Skeletal muscle tissue (tissue), 4 donors: ENCODE data around the gene RARG. TPM values are rescaled to one million over a fixed set of nuclear protein-coding genes. Genes with fewer than 3 reads are reported as not detected.

Experiments used
- H3K27ac ChIP-seq: one replicate; pipeline ENCODE4 v1.7.0; 2013; ENCODE audit warnings: mild to moderate bottlenecking, low read depth, low read length, inconsistent platforms
- H3K27me3 ChIP-seq, 3 donors: one replicate each; pipeline ENCODE4 v1.7.0; 2013; ENCODE audit warnings: low read length in 3 of 3; ENCODE audit not compliant: control insufficient read depth in 3 of 3, insufficient read depth in 3 of 3
- H3K36me3 ChIP-seq, 3 donors: one replicate each; pipeline ENCODE4 v1.7.0; 2013; ENCODE audit warnings: low read length in 3 of 3; ENCODE audit not compliant: control insufficient read depth in 3 of 3, insufficient read depth in 3 of 3
- H3K4me1 ChIP-seq, 3 donors: one replicate each; pipeline ENCODE4 v1.7.0; 2013; ENCODE audit warnings: low read length in 3 of 3, mild to moderate bottlenecking in 3 of 3; ENCODE audit not compliant: control insufficient read depth in 3 of 3, insufficient read depth in 3 of 3
- H3K4me3 ChIP-seq, 3 donors: one replicate each; pipeline ENCODE4 v1.7.0; 2013; ENCODE audit warnings: low read length in 3 of 3
- H3K9ac ChIP-seq, 3 donors: one replicate each; pipeline ENCODE4 v1.7.0; 2013; ENCODE audit warnings: low read length in 3 of 3, mild to moderate bottlenecking in 3 of 3, moderate library complexity in 2 of 3, low read depth in 1 of 3
- H3K9me3 ChIP-seq, 3 donors: one replicate each; pipeline ENCODE4 v1.7.0; 2013; ENCODE audit warnings: low read length in 3 of 3; ENCODE audit not compliant: control insufficient read depth in 3 of 3
- total RNA-seq: library from RNA; depleted of rRNA; stranded (reverse); fragments of >200 nt; gene quantifications from one replicate; pipeline ENCODE4 v1.2.3, GENCODE V29; 2014
- donor health status: Osteomylitis.

RARG gene
- total RNA-seq, 1 donor from 2014 or later = 12.5 TPM

GRCh38 chr12:53233671-53234121 is 1.7 kb upstream of the RARG start:
- peaks cover 19 to 42% (median 39%) of the 10 kb centered on the region in 3 donors for H3K27me3 ChIP-seq
- H3K4me3 ChIP-seq = peak overlapping the region in 1 of 3 donors; percentile 45
- peaks cover 18 to 23% (median 20%) of the 10 kb centered on the region in 3 donors for H3K4me1 ChIP-seq
- no peaks in the 10 kb centered on the region for H3K9me3 ChIP-seq
- H3K36me3 ChIP-seq = no peaks in the 10 kb centered on the region
- H3K27ac ChIP-seq = no peak overlapping the region
- H3K9ac ChIP-seq = no peak overlapping the region

GRCh38 chr12:53232646-53233461 is 845 bp upstream of the RARG start:
- peaks cover 18 to 23% (median 20%) of the 10 kb centered on the region in 3 donors for H3K4me1 ChIP-seq
- H3K9me3 ChIP-seq = no peaks in the 10 kb centered on the region
- H3K36me3 ChIP-seq = no peaks in the 10 kb centered on the region
- peak overlapping the region; percentile 51 to 67 (median 60) for H3K4me3 ChIP-seq
- H3K9ac ChIP-seq = peak overlapping the region; percentile 8 to 64 (median 33)
- peaks cover 19 to 42% (median 39%) of the 10 kb centered on the region in 3 donors for H3K27me3 ChIP-seq
- H3K27ac ChIP-seq = peak overlapping the region; percentile 16

DNA sequence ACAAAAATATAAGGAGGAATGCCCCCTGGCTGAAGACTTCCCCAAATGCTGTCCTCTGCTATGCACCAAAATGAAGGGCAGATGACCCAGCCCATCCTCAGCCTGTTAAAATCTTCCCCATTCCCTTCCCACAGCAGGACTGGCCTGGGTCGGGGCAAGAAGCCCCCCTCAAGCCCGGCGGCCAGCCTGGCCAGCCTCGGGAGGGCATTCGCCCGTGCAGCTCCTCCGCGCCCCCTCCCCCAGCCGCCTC is 413 bp downstream of the RARG start:
- peaks cover 18 to 23% (median 20%) of the 10 kb centered on the region in 3 donors for H3K4me1 ChIP-seq
- H3K4me3 ChIP-seq = peak overlapping the region; percentile 56 to 68 (median 65)
- H3K27me3 ChIP-seq = peaks cover 19 to 39% (median 36%) of the 10 kb centered on the region in 3 donors
- H3K9me3 ChIP-seq = no peaks in the 10 kb centered on the region
- H3K9ac ChIP-seq = peak overlapping the region; percentile 43 to 68 (median 56)
- no peaks in the 10 kb centered on the region for H3K36me3 ChIP-seq
- peak overlapping the region; percentile 44 for H3K27ac ChIP-seq

- peaks cover 18 to 25% (median 20%) of the 10 kb centered on the region in 3 donors for H3K4me1 ChIP-seq
- no peak overlapping the region for H3K4me3 ChIP-seq
- H3K9ac ChIP-seq = no peak overlapping the region
- no peaks in the 10 kb centered on the region for H3K36me3 ChIP-seq
- H3K27ac ChIP-seq = no peak overlapping the region
- no peaks in the 10 kb centered on the region for H3K9me3 ChIP-seq
- H3K27me3 ChIP-seq = peaks cover 19 to 30% (median 30%) of the 10 kb centered on the region in 3 donors
Measured at GRCh38 chr12:53230108-53230845, 1.7 kb downstream of the RARG start.

DNA sequence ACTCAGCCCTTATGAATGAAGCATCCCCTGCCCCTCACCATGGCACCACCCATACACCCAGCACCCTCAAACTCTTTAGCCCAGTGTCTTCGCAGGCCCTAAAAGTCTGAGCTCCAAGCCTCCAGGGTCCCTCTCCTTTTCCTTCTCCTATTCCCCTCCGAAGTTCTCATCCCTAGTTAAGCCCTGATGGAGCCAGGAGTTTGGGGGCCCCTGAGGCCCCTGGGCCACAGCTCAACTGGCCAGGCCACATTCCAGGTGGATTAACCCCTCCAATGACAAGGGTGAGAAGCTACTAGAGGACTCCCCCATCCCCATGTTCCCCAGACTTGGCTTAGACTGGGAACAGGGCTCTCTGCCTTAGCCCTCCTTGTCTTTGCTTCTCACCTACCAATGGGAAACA is 2.6 kb downstream of the RARG start:
- Histone ChIP-seq H3K27me3 (peaks cover 17 to 26% (median 25%) of the 10 kb centered on the region in 3 donors), H3K9ac (no peak overlapping the region), H3K27ac (no peak overlapping the region), H3K4me3 (no peak overlapping the region), H3K36me3 (no peaks in the 10 kb centered on the region), H3K9me3 (no peaks in the 10 kb centered on the region), H3K4me1 (peaks cover 20 to 32% (median 24%) of the 10 kb centered on the region in 3 donors)

DNA sequence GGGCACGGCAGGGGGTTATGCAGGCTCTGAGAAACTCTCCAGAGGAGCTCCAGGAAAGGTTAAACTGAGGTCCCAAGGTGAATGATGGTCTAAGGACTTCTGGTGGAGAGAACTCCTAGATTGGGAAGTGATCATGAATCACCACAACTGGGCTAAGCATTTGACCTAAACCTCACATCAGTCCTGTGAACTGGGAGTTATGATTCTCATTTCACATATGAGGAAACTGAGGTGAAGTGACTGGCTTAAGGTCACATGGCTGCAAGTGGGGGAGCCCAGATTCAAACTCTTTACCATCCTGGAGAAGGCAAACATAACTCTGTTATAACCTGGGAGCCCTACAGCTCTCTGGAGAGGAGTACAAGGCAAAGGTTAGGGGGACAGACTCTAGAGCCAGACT is 4.2 kb downstream of the RARG start:
- Histone ChIP-seq H3K4me1 (peaks cover 20 to 37% (median 23%) of the 10 kb centered on the region in 3 donors), H3K9me3 (no peaks in the 10 kb centered on the region), H3K27me3 (peaks cover 6 to 13% (median 12%) of the 10 kb centered on the region in 3 donors), H3K27ac (no peak overlapping the region), H3K36me3 (no peaks in the 10 kb centered on the region), H3K9ac (no peak overlapping the region), H3K4me3 (no peak overlapping the region)

GRCh38 chr12:53227341-53227740 is 4.7 kb downstream of the RARG start:
- H3K9ac ChIP-seq = no peak overlapping the region
- no peak overlapping the region for H3K4me3 ChIP-seq
- peaks cover 18 to 37% (median 23%) of the 10 kb centered on the region in 3 donors for H3K4me1 ChIP-seq
- H3K27me3 ChIP-seq = peaks cover under 1 to 8% (median 7%) of the 10 kb centered on the region in 3 donors
- H3K36me3 ChIP-seq = no peaks in the 10 kb centered on the region
- no peak overlapping the region for H3K27ac ChIP-seq
- H3K9me3 ChIP-seq = no peaks in the 10 kb centered on the region

DNA sequence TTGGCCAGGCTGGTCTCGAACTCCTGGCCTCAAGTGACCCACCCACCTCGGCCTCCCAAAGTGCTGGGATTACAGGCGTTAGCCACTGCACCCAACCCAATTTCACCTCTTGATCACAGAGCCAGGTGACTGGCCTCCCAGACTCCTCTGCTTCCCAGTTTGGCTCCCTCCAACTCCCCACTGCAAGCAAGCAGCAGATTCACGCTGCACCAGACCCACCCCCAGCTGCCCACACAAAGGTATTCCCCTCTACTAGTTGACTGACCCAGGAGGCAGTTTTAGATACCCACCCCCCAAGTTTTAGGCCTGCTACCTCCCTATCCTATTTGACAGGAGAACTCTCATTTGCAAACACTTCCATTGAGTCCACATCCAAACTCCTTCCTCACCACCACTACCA is 5.2 kb downstream of the RARG start:
- no peaks in the 10 kb centered on the region for H3K9me3 ChIP-seq
- H3K4me1 ChIP-seq = peaks cover 23 to 39% (median 25%) of the 10 kb centered on the region in 3 donors
- H3K36me3 ChIP-seq = no peaks in the 10 kb centered on the region
- H3K4me3 ChIP-seq = no peak overlapping the region
- H3K9ac ChIP-seq = no peak overlapping the region
- H3K27ac ChIP-seq = no peak overlapping the region
- H3K27me3 ChIP-seq = peaks cover 0 to 7% (median 6%) of the 10 kb centered on the region in 3 donors

DNA sequence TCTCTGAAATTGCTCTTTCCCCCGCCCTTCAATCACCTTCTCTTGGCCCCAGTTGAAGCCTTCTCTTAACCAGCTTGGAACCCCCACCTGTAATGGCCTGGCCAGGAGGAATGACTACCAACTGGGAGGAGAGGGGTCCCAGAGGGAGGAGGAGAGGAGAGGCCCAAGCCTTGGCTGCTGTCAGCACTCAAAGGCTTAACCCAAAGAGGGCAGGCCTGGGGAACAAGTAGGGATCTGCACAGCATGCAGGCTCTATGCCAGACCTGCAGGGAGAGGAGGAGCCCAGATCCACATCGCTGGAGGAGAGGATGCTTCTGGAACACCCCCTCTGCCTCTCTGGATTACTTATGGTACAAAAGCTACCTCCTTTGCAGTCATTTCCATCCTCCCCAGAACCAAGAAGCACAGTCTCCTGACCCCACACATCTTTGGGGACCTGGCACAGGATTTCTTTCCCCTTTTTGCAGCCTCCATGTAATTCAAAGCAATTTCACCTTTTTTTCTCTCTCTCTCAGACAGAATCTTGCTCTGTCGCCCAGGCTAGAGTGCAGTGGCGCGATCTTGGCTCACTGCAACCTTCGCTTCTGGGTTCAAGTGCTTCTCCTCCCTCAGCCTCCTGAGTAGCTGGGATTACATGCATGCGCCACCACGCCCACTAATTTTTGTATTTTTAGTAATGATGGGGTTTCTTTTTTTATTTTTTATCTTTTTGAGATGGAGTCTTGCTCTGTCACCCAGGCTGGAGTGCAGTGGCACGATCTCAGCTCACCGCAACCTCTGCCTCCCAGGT is 6.2 kb downstream of the RARG start:
- H3K9me3 ChIP-seq = no peaks in the 10 kb centered on the region
- H3K4me3 ChIP-seq = no peak overlapping the region
- H3K9ac ChIP-seq = no peak overlapping the region
- no peaks in the 10 kb centered on the region for H3K27me3 ChIP-seq
- no peaks in the 10 kb centered on the region for H3K36me3 ChIP-seq
- H3K4me1 ChIP-seq = peaks cover 26 to 35% (median 28%) of the 10 kb centered on the region in 3 donors
- no peak overlapping the region for H3K27ac ChIP-seq
